AG08396 (cell line): ENCODE measurements around the gene REC114.

ENCODE experiments used
- DNase-seq: peaks from one replicate; pipeline ENCODE4 v3.0.0; 2012; ENCODE audit warnings: low spot score, mixed read lengths

The REC114 gene

GRCh38 chr15:73578026-73578425 lies 135.1 kb downstream of the REC114 start:
- no peak for DNase-seq

- DNase-seq, result no peak
Measured at GRCh38 chr15:73582851-73583379, 140.0 kb downstream of the REC114 start.

- DNase-seq, result no peak
Measured at GRCh38 chr15:73583544-73583943, 140.6 kb downstream of the REC114 start.

- DNase-seq, result no peak
Measured at GRCh38 chr15:73584699-73585420, 141.9 kb downstream of the REC114 start.

DNA sequence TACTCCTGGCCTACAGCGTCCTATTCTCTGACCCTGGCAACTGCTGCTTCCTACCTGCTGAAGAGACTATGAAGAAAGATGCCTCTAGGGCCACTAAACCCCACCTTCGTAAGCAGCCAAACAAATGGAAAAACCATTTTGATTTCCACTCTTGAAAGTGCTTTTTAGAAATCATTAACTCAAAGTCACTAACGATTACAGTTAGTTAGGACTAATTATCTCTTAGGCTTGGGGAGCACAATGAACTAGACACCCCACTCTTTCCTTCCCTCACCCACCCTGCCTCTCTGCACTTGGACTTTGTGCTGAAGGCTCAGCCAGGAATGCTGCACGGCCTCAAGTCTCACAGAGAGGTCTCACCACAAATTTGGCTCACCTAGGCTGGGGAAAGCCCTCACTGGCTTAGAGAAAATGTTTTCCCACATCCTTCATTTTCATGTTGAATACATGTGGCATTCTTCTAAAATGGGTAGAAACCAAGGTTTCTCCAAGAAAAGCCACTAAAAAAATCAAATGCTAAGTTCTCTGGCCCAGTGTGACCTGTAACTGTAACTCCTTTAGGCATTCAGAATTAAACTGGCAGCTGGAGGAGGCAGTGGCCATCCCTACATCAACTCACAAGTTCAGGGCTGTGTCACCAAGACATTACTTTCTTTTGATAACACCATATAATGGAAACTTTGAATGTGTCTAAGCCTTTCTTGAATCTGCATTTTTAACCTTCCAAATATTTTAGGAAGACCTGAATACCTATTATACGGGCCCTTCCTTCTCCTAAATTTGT lies 143.1 kb downstream of the REC114 start:
- DNase-seq, result no peak

- no peak for DNase-seq
Measured at GRCh38 chr15:73589766-73590165, 146.8 kb downstream of the REC114 start.

- DNase-seq, result no peak
Measured at GRCh38 chr15:73590263-73590662, 147.3 kb downstream of the REC114 start.

DNA sequence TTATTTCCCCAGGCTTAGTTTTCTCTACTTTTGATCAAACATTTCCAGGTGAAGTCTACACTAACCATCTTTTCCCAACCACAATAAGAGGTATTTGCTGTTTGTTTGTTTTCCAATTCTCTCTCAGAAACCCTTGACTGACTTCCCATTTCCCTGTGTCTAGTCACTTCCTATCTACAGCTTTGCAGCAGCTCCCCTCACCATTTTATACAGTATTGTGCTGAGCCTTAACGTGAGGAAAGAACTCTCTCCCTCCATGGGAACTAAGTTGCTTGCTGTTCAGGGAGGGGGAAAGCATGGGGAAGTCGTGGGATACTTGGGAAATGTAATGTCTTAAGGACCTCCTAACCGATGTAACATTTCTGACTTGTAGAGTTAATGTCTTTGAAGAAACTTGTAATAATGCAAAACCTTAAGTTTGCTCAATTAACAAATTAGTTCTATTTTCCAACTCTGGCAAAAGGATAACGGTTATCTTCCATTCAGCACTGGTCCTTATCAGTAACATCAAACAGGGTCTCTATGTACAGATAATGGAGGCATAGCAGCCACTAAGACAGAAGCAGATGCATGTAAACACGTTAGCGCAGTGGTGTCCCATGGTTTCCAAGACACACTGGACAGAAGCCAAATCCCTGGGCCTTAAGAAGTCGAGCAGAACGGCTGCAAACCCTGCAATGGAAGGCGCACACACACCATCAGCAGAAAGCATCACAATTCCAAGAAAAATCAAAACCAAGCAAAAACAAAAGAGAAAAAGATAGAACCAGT lies 150.5 kb downstream of the REC114 start:
- no peak for DNase-seq

DNA sequence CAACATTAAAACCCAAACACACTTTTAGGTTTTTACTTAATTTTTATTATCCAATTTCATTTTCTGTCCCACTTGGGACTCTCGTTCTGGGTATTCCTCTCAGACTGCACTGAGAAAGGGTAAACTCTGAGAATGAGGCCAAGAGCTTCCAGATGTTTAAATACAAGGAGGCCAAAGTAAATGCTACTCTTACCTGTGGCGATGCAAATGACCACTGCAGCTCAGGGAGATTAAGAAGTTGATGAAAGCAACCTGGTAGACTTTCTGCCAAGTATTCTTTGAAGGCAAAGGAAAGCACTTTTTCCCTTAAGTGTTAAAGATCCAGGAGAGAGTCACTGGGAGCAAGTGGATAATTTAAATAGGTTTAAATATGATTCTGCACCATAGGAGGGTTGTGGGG lies 151.1 kb downstream of the REC114 start:
- DNase-seq, result no peak

- DNase-seq, result no peak
Measured at GRCh38 chr15:73596174-73596573, 153.2 kb downstream of the REC114 start.

DNA sequence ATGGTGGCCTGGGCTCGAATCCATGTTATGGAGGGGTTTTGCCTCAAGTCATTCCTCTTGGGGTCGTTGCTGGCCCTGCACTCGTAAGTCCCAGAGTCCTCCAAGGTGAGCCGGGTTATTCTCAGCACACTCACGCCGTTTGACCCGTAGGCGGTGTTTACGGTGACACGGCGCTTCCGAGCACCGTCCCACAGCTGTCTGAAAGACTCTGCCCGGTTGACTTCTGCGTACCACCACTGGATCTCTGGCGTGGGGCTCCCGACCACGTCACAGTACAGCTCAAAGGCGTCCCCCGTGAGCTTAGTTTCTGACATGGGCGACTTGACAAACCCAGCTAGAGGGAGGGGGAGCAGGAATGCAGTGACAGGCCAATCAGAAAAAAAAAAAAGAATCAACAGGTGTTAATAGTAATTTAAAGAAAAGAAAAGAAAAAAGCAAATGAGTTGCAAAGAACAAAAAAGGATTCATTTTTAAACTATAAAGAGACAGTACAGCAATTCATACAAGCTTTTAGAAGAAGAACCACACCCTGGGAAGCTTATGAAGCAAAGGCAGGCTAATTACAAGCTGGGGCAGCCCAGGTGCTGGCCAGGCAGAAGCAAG lies 154.2 kb downstream of the REC114 start:
- DNase-seq, result no peak

DNA sequence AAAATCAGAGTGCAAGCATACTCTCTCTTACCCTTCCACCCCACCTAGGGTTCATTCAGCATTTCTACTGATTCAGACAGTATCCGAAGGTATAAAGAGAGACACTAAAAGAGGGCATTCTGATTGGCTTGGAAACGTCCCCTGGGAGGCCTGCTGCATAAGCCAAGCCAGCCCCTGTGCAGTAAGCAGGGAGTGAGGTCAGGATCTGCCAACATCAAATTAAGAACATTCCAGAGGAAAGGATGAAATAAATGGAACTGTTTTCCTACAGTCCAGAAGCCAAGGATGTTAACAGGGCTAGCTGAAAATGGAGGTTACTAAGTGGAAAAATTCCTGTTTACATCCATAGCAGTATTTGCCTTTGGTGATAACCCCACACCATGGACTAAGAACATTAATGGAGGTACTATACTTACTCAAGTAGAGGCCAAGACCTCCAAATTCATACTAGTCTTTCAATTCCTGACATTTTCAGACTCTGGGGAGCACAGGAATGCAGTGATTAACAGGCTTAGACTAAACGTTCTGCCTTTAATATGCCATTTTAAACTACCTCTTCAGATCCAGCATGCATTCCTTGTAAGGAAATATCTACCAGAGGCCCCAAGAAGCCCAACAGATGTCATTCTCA lies 155.7 kb downstream of the REC114 start:
- DNase-seq, result no peak

DNA sequence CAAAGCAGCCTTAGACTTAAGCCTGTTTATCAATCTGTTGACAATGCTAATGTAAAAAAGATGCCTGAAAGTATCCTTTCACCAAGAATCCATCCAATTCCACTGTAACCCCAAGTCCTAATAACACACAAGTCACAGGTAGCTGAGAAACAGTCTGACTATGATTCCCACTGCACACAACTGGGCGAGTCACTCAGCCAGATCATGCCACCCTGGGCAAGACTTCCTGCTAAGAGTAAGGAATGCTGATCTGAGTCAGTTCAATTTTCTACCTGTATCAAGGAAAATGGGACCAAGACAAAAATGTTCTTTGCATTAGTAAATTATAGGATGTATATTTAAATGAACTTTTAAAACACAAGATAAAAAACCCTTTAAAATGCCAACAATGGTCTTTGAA lies 157.0 kb downstream of the REC114 start:
- DNase-seq, result no peak

DNA sequence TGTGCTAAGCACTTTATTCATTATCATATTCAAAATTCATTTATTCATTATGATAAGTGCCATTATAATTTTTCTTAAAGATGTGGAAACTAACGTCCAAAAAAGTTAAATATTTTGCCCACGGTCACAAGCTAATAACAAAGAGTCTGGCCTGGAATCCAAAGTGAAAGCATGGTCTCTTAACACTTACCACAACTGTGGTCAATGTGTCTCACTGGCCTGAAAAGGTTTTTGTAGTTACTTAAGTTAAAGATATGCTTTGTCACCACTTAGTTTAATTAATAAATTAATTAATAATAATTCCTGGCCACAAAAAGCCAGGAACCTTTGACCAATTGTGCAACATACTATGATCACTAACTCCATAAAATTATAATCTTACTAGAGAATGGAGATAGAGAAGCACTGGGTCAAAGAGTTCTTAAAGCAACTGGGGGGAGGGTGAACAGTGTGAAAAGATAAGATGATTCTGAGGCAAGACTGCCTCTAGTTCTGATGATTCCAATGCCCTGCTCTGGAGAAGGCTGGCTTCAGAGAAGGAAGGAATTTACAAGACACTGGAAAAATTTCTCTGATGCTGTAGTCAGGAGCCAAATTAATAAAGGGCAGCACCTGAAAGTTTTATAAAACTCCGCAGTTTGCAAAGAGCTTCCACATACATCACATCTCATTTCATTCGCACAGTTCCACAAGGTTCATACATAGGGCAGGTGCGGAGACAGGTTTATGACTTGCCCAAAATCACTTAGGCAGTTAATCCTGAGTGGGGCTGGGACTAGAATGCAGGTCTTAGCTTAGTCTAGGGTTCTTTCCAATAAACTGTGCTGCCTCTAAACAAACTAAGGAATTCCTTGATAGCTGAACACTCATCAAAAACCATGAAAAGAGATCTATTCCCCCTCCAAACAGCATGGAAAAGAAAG lies 157.7 kb downstream of the REC114 start:
- no peak for DNase-seq

DNA sequence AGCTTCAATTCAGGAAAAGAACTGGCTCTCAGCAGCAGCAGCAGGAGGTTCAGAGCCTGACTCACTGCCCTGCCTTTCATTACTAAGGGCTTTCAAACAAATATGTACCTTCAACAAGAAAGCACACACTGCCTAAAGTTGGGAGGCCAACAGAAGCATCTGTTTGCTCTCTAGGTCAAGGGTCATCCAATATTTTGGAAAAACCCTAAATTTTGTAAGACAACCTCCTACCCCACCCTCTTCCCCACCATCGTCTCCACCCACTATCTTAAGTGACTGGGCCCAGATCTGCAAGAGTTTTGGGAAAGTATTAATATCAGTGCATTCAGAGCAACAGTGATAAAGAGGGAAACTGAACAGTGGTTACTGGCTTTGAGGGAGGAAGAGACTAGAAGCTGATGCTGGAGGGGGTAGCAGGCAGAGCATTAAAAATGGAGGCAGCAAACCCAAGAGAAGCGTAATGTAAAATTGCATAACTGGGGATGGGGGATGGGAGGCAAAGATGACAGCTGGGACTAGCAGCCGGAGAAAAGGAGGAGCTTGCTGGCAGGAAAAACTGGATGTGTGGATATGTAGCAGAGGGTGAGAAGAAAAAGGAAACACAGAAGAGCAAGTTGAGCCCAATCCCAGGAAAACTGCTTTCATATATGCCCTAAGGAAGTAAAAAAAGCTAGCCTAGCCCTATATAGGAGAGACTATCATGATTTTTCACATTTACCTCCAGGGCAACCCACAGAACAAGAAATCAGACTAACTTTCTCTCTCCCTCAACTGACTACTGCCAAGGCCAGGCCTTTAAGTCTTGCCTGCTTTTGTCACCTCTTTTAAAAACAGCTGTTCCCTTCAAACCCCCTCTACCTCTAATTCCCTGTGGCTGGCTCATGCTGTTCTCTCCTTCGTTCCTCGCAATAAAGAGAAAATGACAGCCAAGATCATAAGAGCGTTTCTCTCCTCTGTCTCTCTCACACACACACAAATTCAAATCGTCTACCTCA lies 158.8 kb downstream of the REC114 start:
- peak; percentile 26 for DNase-seq

GRCh38 chr15:73602446-73602843 lies 159.5 kb downstream of the REC114 start:
- no peak for DNase-seq

- DNase-seq, result no peak
Measured at GRCh38 chr15:73602992-73603391, 160.0 kb downstream of the REC114 start.

DNA sequence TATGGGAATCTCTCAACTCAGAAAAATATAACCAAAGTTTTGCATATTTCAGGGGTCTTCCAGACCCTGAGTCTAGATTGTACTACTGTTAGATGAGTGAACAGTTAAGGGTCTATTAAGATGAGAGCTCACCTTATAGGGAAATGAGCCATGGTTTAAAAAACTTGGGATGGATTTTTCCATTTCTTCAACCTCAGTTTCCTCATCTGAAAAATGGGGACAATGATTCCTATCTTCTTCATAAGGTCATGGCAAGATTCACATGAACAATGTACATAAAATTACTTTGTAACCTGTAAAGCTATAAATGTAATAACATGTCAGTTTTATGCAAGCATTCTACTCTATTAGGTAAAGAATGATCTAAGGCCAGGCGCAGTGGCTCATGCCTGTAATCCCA lies 161.5 kb downstream of the REC114 start:
- DNase-seq, result no peak

DNA sequence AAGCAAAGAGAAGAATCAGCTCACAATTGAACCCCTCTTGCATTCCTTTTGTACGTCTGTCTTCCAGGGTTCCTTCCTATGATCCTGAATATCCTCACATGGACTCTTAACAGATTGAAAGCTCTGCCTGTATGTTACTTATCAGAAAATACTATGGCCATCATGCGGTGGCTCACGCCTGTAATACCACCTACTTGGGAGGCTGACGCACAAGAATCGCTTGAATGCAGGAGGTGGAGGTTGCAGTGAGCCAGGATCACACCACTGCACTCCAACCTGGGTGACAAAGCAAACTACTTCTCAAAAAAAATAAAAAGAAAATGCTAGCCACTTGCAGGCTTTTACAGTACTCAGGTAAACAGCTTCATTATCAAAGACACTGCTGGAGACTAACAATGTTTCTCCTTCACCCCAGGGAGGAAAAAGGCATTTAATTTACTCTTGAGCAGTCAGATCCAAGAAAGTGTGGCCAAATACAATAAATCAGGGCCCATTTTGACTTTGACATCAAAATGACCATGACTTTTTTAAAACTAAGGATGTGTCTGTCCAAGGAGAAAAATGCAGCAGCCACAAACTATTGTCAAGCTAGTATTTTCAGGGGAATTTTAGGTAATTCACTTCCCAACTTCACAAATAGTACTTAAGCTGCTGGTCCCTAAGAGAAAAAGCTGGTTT lies 162.9 kb downstream of the REC114 start:
- no peak for DNase-seq
